OCI-LY7 (cell line): ENCODE measurements around the gene CHN1.

Experiments
- CTCF ChIP-seq: fragments of 200-600 bp; sonication (generic); conservative IDR thresholded peaks from 2 replicates; pipeline ENCODE4 v1.5.1; 2014; ENCODE audit warnings: mild to moderate bottlenecking, antibody characterized with exemption, low read length, moderate library complexity, mixed read lengths
- EZH2phosphoT487 ChIP-seq: fragments of 200-600 bp; sonication (generic); IDR thresholded peaks from 2 replicates; pipeline ENCODE4 v1.6.1; 2018; ENCODE audit warnings: low read depth, borderline replicate concordance, mild to moderate bottlenecking, mixed run types, antibody characterized with exemption, low read length, moderate library complexity, mixed read lengths

GRCh38 chr2:174772472-174772801, 232.7 kb downstream of the CHN1 start:
- TF ChIP-seq EZH2phosphoT487 (no peak), CTCF (no peak)
